H1 (cell line): ENCODE results near the gene NWD2. TPM values are rescaled to one million over a fixed set of nuclear protein-coding genes. Genes with fewer than 3 reads are reported as not detected.

Experiments used
- CTCF ChIA-PET: fragments of 300-600 bp; sonication (Branson Sonifier 250); formaldehyde crosslinking; loops from one replicate; lab custom pipeline; 2021; ENCODE audit not compliant: partially characterized antibody; lab: Charles Lee
- POLR2A ChIA-PET: fragments of 300-600 bp; sonication (Branson Sonifier 250); formaldehyde crosslinking; loops from one replicate; lab custom pipeline; 2021; ENCODE audit warnings: inconsistent platforms; ENCODE audit not compliant: partially characterized antibody; lab: Charles Lee
- DNase-seq, 2 experiments: peaks; one replicate each; pipeline versions ENCODE4 v3.0.0 to v3.0.0-alpha.2; 2010 to 2022; ENCODE audit warnings: low spot score in 2 of 2, low read depth in 1 of 2, mixed read lengths in 1 of 2
- FAIRE-seq: peaks from 2 replicates; lab custom pipeline; 2011; peaks lifted over from hg19 to GRCh38; lab: Jason Lieb, UNC
- H2AFZ ChIP-seq: 2 replicates; pipeline ENCODE4 v1.8.1; 2012; ENCODE audit warnings: low read length, inconsistent platforms
- H2AK5ac ChIP-seq: 2 replicates; pipeline ENCODE4 v1.6.1; 2013; ENCODE audit warnings: low read depth, low read length
- H2BK120ac ChIP-seq: replicated peaks from 2 replicates; pipeline ENCODE3; 2013; ENCODE audit warnings: low read depth, low read length, inconsistent platforms
- H2BK12ac ChIP-seq: 2 replicates; pipeline ENCODE4 v1.6.1; 2013; ENCODE audit warnings: low read depth, low read length
- H2BK15ac ChIP-seq: 2 replicates; pipeline ENCODE4 v1.6.1; 2013; ENCODE audit warnings: low read length
- H2BK20ac ChIP-seq: 2 replicates; pipeline ENCODE4 v1.6.1; 2013; ENCODE audit warnings: low read length
- H2BK5ac ChIP-seq: 2 replicates; pipeline ENCODE4 v1.6.1; 2013; ENCODE audit warnings: low read depth, low read length
- H3K14ac ChIP-seq: 2 replicates; pipeline ENCODE4 v1.6.1; 2013; ENCODE audit warnings: inconsistent platforms; ENCODE audit not compliant: insufficient read length
- H3K18ac ChIP-seq: 2 replicates; pipeline ENCODE4 v1.6.1; 2013; ENCODE audit warnings: low read length; ENCODE audit errors: extremely low read depth
- H3K23ac ChIP-seq: 2 replicates; pipeline ENCODE4 v1.6.1; 2013; ENCODE audit warnings: inconsistent platforms; ENCODE audit not compliant: insufficient read length
- H3K23me2 ChIP-seq: 2 replicates; pipeline ENCODE4 v1.6.1; 2013; ENCODE audit warnings: low read depth, low read length
- H3K27ac ChIP-seq: 2 replicates; pipeline ENCODE4 v1.6.1; 2011; ENCODE audit warnings: low read depth, low read length, inconsistent platforms
- H3K27me3 ChIP-seq, 4 experiments: replicated peaks in 1 of 4; 1 replicate in 1 of 4; 2 replicates in 3 of 4; pipeline versions ENCODE4 v1.6.1 to v1.8.1; 2011 to 2013; ENCODE audit warnings: low read length in 3 of 4, mild to moderate bottlenecking in 3 of 4, inconsistent platforms in 2 of 4, mixed read lengths in 2 of 4, moderate library complexity in 1 of 4; ENCODE audit not compliant: control insufficient read depth in 3 of 4, insufficient read depth in 3 of 4; ENCODE audit errors: extremely low read depth in 1 of 4
- H3K36me3 ChIP-seq, 4 experiments: 2 replicates each; pipeline versions ENCODE4 v1.6.1 to v1.8.1; 2011 to 2013; ENCODE audit warnings: mild to moderate bottlenecking in 4 of 4, low read length in 3 of 4, moderate library complexity in 2 of 4, control low read depth in 1 of 4, inconsistent platforms in 1 of 4; ENCODE audit not compliant: insufficient read depth in 4 of 4, control insufficient read depth in 2 of 4
- H3K4ac ChIP-seq: replicated peaks from 2 replicates; pipeline ENCODE3; 2013; ENCODE audit warnings: low read length, low read depth, mixed read lengths, inconsistent platforms; ENCODE audit not compliant: insufficient read length
- H3K4me1 ChIP-seq, 4 experiments: replicated peaks in 1 of 4; 1 replicate in 1 of 4; 2 replicates in 3 of 4; pipeline versions ENCODE4 v1.6.1 to v1.8.1; 2011 to 2013; ENCODE audit warnings: low read length in 3 of 4, inconsistent platforms in 2 of 4, mixed read lengths in 1 of 4; ENCODE audit not compliant: insufficient read depth in 4 of 4, control insufficient read depth in 3 of 4
- H3K4me2 ChIP-seq, 2 experiments: 2 replicates each; pipeline versions ENCODE4 v1.6.1 to v1.8.1; 2011 to 2013; ENCODE audit warnings: low read depth in 2 of 2, low read length in 2 of 2, control low read depth in 1 of 2, inconsistent platforms in 1 of 2, mild to moderate bottlenecking in 1 of 2; ENCODE audit not compliant: insufficient read depth in 1 of 2
- H3K4me3 ChIP-seq, 4 experiments: fragments of 200-600, 300-600 bp in 1 of 4; sonication (generic), shearing (Covaris generic), sonication (Bioruptor Twin) in 1 of 4; 2 replicates each; pipeline versions ENCODE4 v1.5.1 to v1.8.1; 2011 to 2016; ENCODE audit warnings: low read length in 4 of 4, low read depth in 3 of 4, control low read depth in 2 of 4, inconsistent platforms in 2 of 4, mild to moderate bottlenecking in 2 of 4, mixed read lengths in 1 of 4, moderate library complexity in 1 of 4; ENCODE audit not compliant: insufficient read depth in 2 of 4; ENCODE audit errors: extremely low read depth in 1 of 4
- H3K56ac ChIP-seq: replicated peaks from 2 replicates; pipeline ENCODE3; 2013; ENCODE audit warnings: low read depth, mild to moderate bottlenecking, mixed read lengths, low read length, inconsistent platforms; ENCODE audit not compliant: insufficient read length
- H3K79me1 ChIP-seq: 2 replicates; pipeline ENCODE4 v1.6.1; 2013; ENCODE audit warnings: low read depth, low read length, control low read depth
- H3K79me2 ChIP-seq, 2 experiments: 2 replicates each; pipeline versions ENCODE4 v1.6.1 to v1.8.1; 2012 to 2013; ENCODE audit warnings: low read length in 2 of 2, mild to moderate bottlenecking in 2 of 2, inconsistent platforms in 1 of 2; ENCODE audit not compliant: insufficient read depth in 2 of 2, control insufficient read depth in 1 of 2
- H3K9ac ChIP-seq, 4 experiments: replicated peaks in 1 of 4; 1 replicate in 1 of 4; 2 replicates in 3 of 4; pipeline versions ENCODE4 v1.6.1 to v1.8.1; 2011 to 2013; ENCODE audit warnings: low read depth in 3 of 4, low read length in 3 of 4, control low read depth in 2 of 4, mild to moderate bottlenecking in 2 of 4, moderate library complexity in 2 of 4, inconsistent platforms in 1 of 4; ENCODE audit errors: extremely low read depth in 1 of 4
- H3K9me3 ChIP-seq, 2 experiments: 2 replicates each; pipeline versions ENCODE4 v1.6.1 to v1.8.1; 2012 to 2013; ENCODE audit warnings: mild to moderate bottlenecking in 2 of 2, moderate library complexity in 2 of 2, control low read depth in 1 of 2, inconsistent platforms in 1 of 2, low read depth in 1 of 2, low read length in 1 of 2, mixed read lengths in 1 of 2; ENCODE audit not compliant: insufficient read depth in 2 of 2
- H4K20me1 ChIP-seq, 2 experiments: replicated peaks in 1 of 2; 2 replicates each; pipeline versions ENCODE3 to v1.8.1; 2011 to 2013; ENCODE audit warnings: inconsistent platforms in 2 of 2, low read length in 2 of 2, mild to moderate bottlenecking in 1 of 2; ENCODE audit not compliant: insufficient read depth in 2 of 2, control insufficient read depth in 1 of 2
- H4K5ac ChIP-seq: 2 replicates; pipeline ENCODE4 v1.6.1; 2013; ENCODE audit warnings: low read length, low read depth, mixed read lengths, inconsistent platforms; ENCODE audit not compliant: insufficient read length
- H4K8ac ChIP-seq: 2 replicates; pipeline ENCODE4 v1.8.0; 2013; ENCODE audit warnings: mild to moderate bottlenecking, moderate library complexity, low read length, inconsistent platforms; ENCODE audit not compliant: insufficient read depth; ENCODE audit errors: extremely low read depth
- H4K91ac ChIP-seq: replicated peaks from 2 replicates; pipeline ENCODE3; 2013; ENCODE audit warnings: low read length, mixed read lengths, inconsistent platforms; ENCODE audit not compliant: insufficient read length
- ASH2L ChIP-seq: fragments of 200-600, 300-600 bp; sonication (generic); IDR thresholded peaks from one replicate; pipeline ENCODE4 v1.7.1; 2017; ENCODE audit warnings: low read length
- ATF3 ChIP-seq: IDR thresholded peaks from 2 replicates; pipeline ENCODE4 v1.6.1; 2011; ENCODE audit warnings: low read depth, mild to moderate bottlenecking, low read length; ENCODE audit not compliant: insufficient read depth
- BACH1 ChIP-seq: IDR thresholded peaks from 2 replicates; pipeline ENCODE4 v1.6.1; 2012; ENCODE audit warnings: low read length, improper control_type of control experiment
- BRCA1 ChIP-seq: IDR thresholded peaks from 2 replicates; pipeline ENCODE4 v1.6.1; 2012; ENCODE audit warnings: low read depth, low read length, improper control_type of control experiment
- EP300 ChIP-seq, 2 experiments: IDR thresholded peaks; 1 replicate in 1 of 2; 2 replicates in 1 of 2; pipeline ENCODE4 v1.6.1; 2011 to 2012; ENCODE audit warnings: low read depth in 2 of 2, low read length in 2 of 2, mild to moderate bottlenecking in 2 of 2, borderline replicate concordance in 1 of 2, inconsistent platforms in 1 of 2, moderate library complexity in 1 of 2
- EZH2 ChIP-seq: fragments of 200-600 bp; sonication (generic); IDR thresholded peaks from 2 replicates; pipeline ENCODE4 v1.7.1; 2012; ENCODE audit warnings: low read depth, mild to moderate bottlenecking, moderate library complexity, low read length, inconsistent platforms; ENCODE audit not compliant: severe bottlenecking
- FOSL1 ChIP-seq: IDR thresholded peaks from 2 replicates; pipeline ENCODE4 v1.6.1; 2011; ENCODE audit warnings: mild to moderate bottlenecking, low read depth, low read length, moderate library complexity; ENCODE audit not compliant: insufficient read depth
- KDM1A ChIP-seq: fragments of 200-600, 300-600 bp; sonication (generic); IDR thresholded peaks from 2 replicates; pipeline ENCODE4 v1.7.1; 2016; ENCODE audit warnings: mild to moderate bottlenecking, low read length, borderline replicate concordance
- NANOG ChIP-seq: IDR thresholded peaks from 2 replicates; pipeline ENCODE4 v1.6.1; 2011; ENCODE audit warnings: low read length, low read depth, mild to moderate bottlenecking, inconsistent platforms; ENCODE audit not compliant: insufficient read depth, poor library complexity, severe bottlenecking
- RBBP5 ChIP-seq: IDR thresholded peaks from 2 replicates; pipeline ENCODE4 v1.7.1; 2012; ENCODE audit warnings: low read depth, mild to moderate bottlenecking, inconsistent platforms, low read length, moderate library complexity, borderline replicate concordance
- RFX5 ChIP-seq: IDR thresholded peaks from 2 replicates; pipeline ENCODE4 v1.6.1; 2011; ENCODE audit warnings: low read depth, low read length, improper control_type of control experiment, borderline replicate concordance
- TAF7 ChIP-seq: optimal IDR thresholded peaks from 2 replicates; pipeline ENCODE3; 2011; ENCODE audit warnings: low read depth, mild to moderate bottlenecking, inconsistent platforms, low read length, moderate library complexity, borderline replicate concordance
- YY1 ChIP-seq: IDR thresholded peaks from 2 replicates; pipeline ENCODE4 v1.6.1; 2011; ENCODE audit warnings: low read depth, mild to moderate bottlenecking, low read length
- WGBS, 2 experiments: shearing (Covaris generic) in 1 of 2; methylation state at CpG; one replicate each; pipeline versions ENCODE4 v1.1.6 to v1.1.7; 2013 to 2015; ENCODE audit warnings: low lambda C conversion rate in 2 of 2, mixed read lengths in 2 of 2, inconsistent platforms in 1 of 2, low coverage in 1 of 2, missing lambda C conversion rate in 1 of 2; ENCODE audit not compliant: insufficient replicate concordance in 2 of 2, insufficient coverage in 1 of 2, insufficient read length in 1 of 2; ENCODE audit errors: extremely low coverage in 1 of 2, missing lambda C conversion rate in 1 of 2; 5-methylcytosine and 5-hydroxymethylcytosine counted together
- polyA plus RNA-seq, 7 experiments: library from polyadenylated mRNA; depleted of rRNA in 3 of 7; stranded (reverse) in 5 of 7; unstranded in 2 of 7; fragments of >200 nt in 5 of 7; fragments of 200-250 nt in 2 of 7; gene quantifications; 1 replicate in 5 of 7; 2 replicates in 1 of 7; 4 replicates in 1 of 7; pipeline versions ENCODE4 v1.2.1 to v1.2.3, GENCODE V29; 2011 to 2013; ENCODE audit warnings: missing spikeins in 2 of 7, mixed read lengths in 2 of 7
- total RNA-seq: library from RNA; stranded (reverse); fragmentation: NEBNext Ultra II Directional; extraction: Animal tissue kit (Norgen Biotek cat#: 25700); gene quantifications from 2 replicates; pipeline ENCODE4 v1.2.1, GENCODE V29; 2021

Gene NWD2
- total and polyA plus RNA-seq, 2 of the 8 experiments (the other 6 are each of a cell fraction or from before 2014, with no cell fraction given): under 0.01 TPM; not detected in 1

GRCh38 chr4:37389366-37389765, 144.8 kb downstream of the NWD2 start:
- no peak overlapping the region for H2AFZ ChIP-seq
- no peak overlapping the region for H2BK15ac ChIP-seq
- no peaks in the 10 kb centered on the region for H3K79me2 ChIP-seq
- no peak overlapping the region for H3K27ac ChIP-seq
- ChIA-PET CTCF (interaction anchor here (0.6 to 2.9 kb wide), 40 partner anchors 9 to 1108 kb away, joined by 3 to 22 read pairs (median 4); partner anchors contain the start of genes DTHD1 and NWD2), POLR2A (interaction anchor here (0.7 kb wide), 1 partner anchor 143 kb away, joined by 3 read pairs; no protein-coding TSS in a partner anchor)
- no peak overlapping the region for H3K56ac ChIP-seq
- no peaks in the 10 kb centered on the region for H3K27me3 ChIP-seq
- H2BK20ac ChIP-seq: no peak overlapping the region
- no peaks in the 10 kb centered on the region for H3K9me3 ChIP-seq
- H3K9ac ChIP-seq: no peak overlapping the region
- DNase-seq: no peak
- no peak overlapping the region for H4K8ac ChIP-seq
- no peak overlapping the region for H4K5ac ChIP-seq
- H3K14ac ChIP-seq: no peak overlapping the region
- H3K18ac ChIP-seq: no peak overlapping the region; the same call in 1 of the 2 replicates
- no peaks in the 10 kb centered on the region for H4K20me1 ChIP-seq
- no peak overlapping the region for H2BK5ac ChIP-seq
- no peak overlapping the region for H3K23ac ChIP-seq
- no peaks in the 10 kb centered on the region for H3K79me1 ChIP-seq
- H3K4me3 ChIP-seq: no peak overlapping the region
- H2BK120ac ChIP-seq: no peak overlapping the region
- H3K23me2 ChIP-seq: no peaks in the 10 kb centered on the region
- peak overlapping the region in 1 of 2 experiments; percentile 32; a peak in 1 of 4 replicates for H3K4me2 ChIP-seq
- WGBS, 2 experiments: 46% methylated on average over 7 of the region's 7 CpGs; no CpG with 5 or more reads in 1 of the 2 experiments
- peaks cover 0 to 5% (median 3%) of the 10 kb centered on the region in 4 experiments; a peak in 3 of 7 replicates for H3K4me1 ChIP-seq
- no peak for FAIRE-seq
- H2AK5ac ChIP-seq: no peak overlapping the region
- no peak overlapping the region for H3K4ac ChIP-seq
- H3K36me3 ChIP-seq: no peaks in the 10 kb centered on the region
- no peak overlapping the region for H4K91ac ChIP-seq
- peak overlapping the region; percentile 88; the same call in 1 of the 2 replicates for H2BK12ac ChIP-seq
- TF ChIP-seq KDM1A (no peak), BACH1 (no peak), EZH2 (no peak), FOSL1 (no peak), RBBP5 (no peak), BRCA1 (no peak), TAF7 (no peak), ATF3 (no peak), ASH2L (peak; percentile 17), YY1 (0 out of 2 replicates have a peak, but pooled peaks have one; percentile 40), EP300 (IDR thresholded peaks at IDR 0.05; ENCODE audit: borderline replicate concordance in 1 of 2, low read depth in 2 of 2, low read length in 2 of 2) (no peak), RFX5 (no peak), NANOG (no peak)
